Measurements from ENCODE around the gene KPRP. TPM values are rescaled to one million over a fixed set of nuclear protein-coding genes. Genes with fewer than 3 reads are reported as not detected.

KPRP gene
- total RNA-seq, 3 donors from 2014 or later, result not detected

DNA sequence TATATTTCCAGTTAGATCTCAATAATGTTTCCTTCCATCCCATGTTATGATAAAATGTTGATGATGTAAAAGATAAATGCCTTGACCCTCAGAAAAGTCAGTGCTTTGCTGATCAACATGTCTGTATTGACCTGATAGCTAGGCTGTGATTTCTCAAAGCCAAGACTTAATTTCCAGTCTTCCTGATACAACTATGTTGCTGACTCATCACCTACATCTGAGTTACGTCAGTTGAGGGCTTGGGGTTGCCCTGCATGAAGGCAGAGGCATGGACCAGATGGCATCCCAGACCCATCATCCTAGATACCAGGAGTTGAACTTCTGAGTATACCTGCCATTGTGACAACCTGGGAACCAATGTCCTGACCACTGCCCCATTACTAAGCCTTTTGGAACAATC lies 43.5 kb downstream of the KPRP start:
- H3K9me3 Mint-ChIP-seq, result no peaks in the 10 kb centered on the region
- H3K27me3 Mint-ChIP-seq (ENCODE audit: low read depth), result peaks cover 19% of the 10 kb centered on the region
- no peak for ATAC-seq
- H3K4me1 Mint-ChIP-seq (ENCODE audit: low read depth), result no peaks in the 10 kb centered on the region
- H3K4me3 Mint-ChIP-seq, result no peak overlapping the region
- no peaks in the 10 kb centered on the region for H3K36me3 Mint-ChIP-seq (ENCODE audit: insufficient read depth)
- DNase-seq, result no peak

DNA sequence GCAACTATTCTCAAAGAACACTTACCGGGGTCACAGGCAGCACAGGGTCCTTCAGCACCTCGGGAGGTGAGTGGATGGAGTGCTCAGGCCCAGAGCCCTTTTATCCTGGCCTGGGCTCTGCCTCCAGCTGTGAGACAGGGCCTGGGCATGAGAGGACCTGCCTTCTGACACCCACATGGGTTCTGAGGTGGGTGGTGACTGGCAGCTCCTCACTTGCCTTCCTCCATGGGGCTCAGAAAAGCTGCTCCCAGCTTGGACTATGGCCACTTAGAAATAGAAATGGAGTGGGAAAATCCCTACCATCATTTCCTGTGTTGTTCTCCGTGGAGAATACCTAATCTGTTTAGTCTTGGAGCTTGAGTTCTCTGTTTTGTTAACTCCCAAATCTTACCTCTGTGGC lies 48.8 kb downstream of the KPRP start, which contains the start of gene LCE1C:
TSS of gene LCE1C (minus strand) at position 76 of the 400 bp plus-strand sequence. CDS start 1,173 bp downstream, outside the sequence.
- no peaks in the 10 kb centered on the region for H3K4me1 Mint-ChIP-seq (ENCODE audit: low read depth)
- ATAC-seq (no peak), DNase-seq (no peak)
- H3K9me3 Mint-ChIP-seq, result peaks cover 3% of the 10 kb centered on the region
- no peak within 1 kb of the TSS for H3K4me3 Mint-ChIP-seq
- peaks cover 12% of the 10 kb centered on the region for H3K27me3 Mint-ChIP-seq (ENCODE audit: low read depth)
- no peaks in the 10 kb centered on the region for H3K36me3 Mint-ChIP-seq (ENCODE audit: insufficient read depth)

DNA sequence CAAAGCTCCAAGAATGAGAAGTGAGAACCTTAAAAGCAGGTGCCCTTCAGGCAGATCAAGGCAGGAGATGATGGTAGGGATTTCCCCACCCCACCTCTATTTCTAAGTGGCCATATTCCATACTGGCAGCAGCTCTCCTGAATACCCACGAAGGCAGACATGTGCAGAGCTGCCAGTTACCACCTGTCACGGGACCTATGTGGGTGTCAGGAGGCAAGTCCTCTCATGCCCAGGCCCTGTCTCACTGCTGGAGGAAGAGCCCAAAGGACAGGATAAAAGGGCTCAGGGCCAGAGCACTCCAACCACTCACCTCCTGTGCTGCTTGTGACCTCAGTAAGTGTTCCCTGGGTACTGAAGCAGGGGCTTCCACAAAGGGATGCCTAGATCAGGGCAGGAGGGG lies 53.2 kb downstream of the KPRP start:
- H3K4me1 Mint-ChIP-seq (ENCODE audit: low read depth), result no peaks in the 10 kb centered on the region
- DNase-seq (no peak), ATAC-seq (no peak)
- H3K9me3 Mint-ChIP-seq, result peaks cover 3% of the 10 kb centered on the region
- peaks cover 12% of the 10 kb centered on the region for H3K27me3 Mint-ChIP-seq (ENCODE audit: low read depth)
- H3K36me3 Mint-ChIP-seq (ENCODE audit: insufficient read depth), result no peaks in the 10 kb centered on the region
- no peak overlapping the region for H3K4me3 Mint-ChIP-seq

Other genes with a start within 250 kb of the KPRP start
- gene LCE5A, start 247.2 kb upstream of the KPRP start, total RNA-seq, result not detected
- not detected for gene CRCT1, start 243.5 kb upstream of the KPRP start, total RNA-seq
- gene LCE3E, start 191.2 kb upstream of the KPRP start, total RNA-seq, result not detected
- not detected for gene LCE3D, start 177.5 kb upstream of the KPRP start, total RNA-seq
- gene LCE3C, start 157.8 kb upstream of the KPRP start, total RNA-seq, result not detected
- gene LCE3B, start 144.2 kb upstream of the KPRP start, total RNA-seq, result not detected
- not detected for gene LCE3A, start 134.9 kb upstream of the KPRP start, total RNA-seq
- gene LCE2D, start 94.6 kb upstream of the KPRP start, total RNA-seq, result not detected
- not detected for gene LCE2C, start 82.7 kb upstream of the KPRP start, total RNA-seq
- not detected for gene LCE2B, start 71.9 kb upstream of the KPRP start, total RNA-seq
- not detected for gene LCE2A, start 59.7 kb upstream of the KPRP start, total RNA-seq
- not detected for gene LCE4A, start 49.9 kb upstream of the KPRP start, total RNA-seq
- not detected for gene LCE1F, start 17.1 kb downstream of the KPRP start, total RNA-seq
- not detected for gene LCE1E, start 28.2 kb downstream of the KPRP start, total RNA-seq
- gene LCE1D, start 38.7 kb downstream of the KPRP start, total RNA-seq, result not detected
- not detected for gene LCE1C, start 48.6 kb downstream of the KPRP start, total RNA-seq
- not detected for gene LCE1B, start 53.9 kb downstream of the KPRP start, total RNA-seq
- gene LCE1A, start 69.4 kb downstream of the KPRP start, total RNA-seq, result not detected
- not detected for gene LCE6A, start 84.8 kb downstream of the KPRP start, total RNA-seq
- not detected for gene LCE7A, start 102.0 kb downstream of the KPRP start, total RNA-seq
- gene SMCP, start 120.3 kb downstream of the KPRP start, total RNA-seq, result not detected
- gene IVL, start 150.5 kb downstream of the KPRP start, total RNA-seq, result not detected
- not detected for gene SPRR5, start 189.2 kb downstream of the KPRP start, total RNA-seq
- gene SPRR4, start 212.6 kb downstream of the KPRP start, total RNA-seq, result not detected
- gene SPRR1A, start 226.1 kb downstream of the KPRP start, total RNA-seq, result not detected
- not detected for gene SPRR3, start 243.7 kb downstream of the KPRP start, total RNA-seq